ENCODE results near the gene CDH12.
"Not testable (repeated sequence)": the region's sequence is repeated elsewhere in the genome, so short reads cannot be mapped to it uniquely, and the experiment has no call there.

The CDH12 gene

DNA sequence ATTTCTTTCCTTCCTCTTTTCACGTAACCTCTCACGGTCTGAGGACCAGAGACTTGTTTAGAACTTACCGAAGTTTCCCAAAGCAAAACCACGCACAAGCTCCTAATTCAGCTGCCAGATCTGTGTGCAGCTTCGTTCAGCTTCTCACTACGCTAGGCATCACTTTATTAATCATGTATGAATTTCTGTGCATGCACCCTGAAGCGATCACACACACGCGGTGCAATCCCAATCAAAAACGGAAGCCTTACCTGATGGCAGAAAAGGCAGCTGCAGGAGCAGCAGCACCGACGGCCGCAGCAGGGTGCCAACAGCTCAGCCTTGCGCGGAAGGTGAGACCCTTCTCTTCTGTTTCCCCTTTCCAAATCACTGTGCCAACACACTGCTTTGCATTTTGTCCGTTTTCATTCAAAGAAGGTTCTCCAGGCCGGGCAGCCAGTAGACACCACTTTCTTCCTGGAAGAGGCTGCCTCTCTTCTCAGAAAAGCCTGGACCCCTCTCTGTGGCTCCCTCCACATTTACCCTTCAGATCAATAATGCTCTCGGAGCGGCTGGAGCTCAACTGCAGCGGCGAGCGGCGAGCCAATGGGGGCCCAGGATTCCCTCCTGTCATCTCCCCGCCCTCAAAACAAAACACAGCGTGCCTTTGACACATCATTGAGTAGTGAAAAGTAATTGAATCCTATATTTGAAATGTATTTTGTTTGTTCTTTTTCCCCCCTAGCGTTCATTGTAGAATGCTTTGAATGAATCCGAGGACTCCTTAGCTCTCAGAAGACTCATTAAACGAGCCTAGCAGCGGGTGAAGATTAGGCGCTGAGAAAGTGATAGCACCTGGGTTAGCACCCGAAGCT lies at the start of gene CDH12:
Gene CDH12, minus strand, starts transcription at position 538 of the 854 bp plus-strand sequence.
- no peak for DNase-seq

DNA sequence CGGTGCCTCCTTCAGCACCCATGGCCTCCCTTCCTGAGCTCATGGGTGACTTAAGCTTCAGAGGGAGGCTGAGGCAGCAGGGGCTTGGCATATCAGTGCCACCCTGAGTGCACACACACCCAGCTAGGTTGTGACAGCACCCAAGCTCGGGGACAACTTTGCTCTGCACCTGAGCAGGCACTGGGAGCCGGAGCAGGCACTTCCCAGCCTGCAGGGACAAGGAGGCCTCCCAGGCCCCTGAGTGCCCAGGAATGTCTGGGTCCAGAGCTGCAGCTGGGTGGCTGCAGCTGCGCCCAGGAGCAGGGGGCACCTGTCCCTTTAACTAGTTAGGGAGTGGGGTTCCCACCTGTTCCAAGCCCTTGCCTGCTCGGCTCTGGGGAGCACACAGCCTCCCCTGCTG lies 48.7 kb upstream of the CDH12 start:
- DNase-seq = no peak

DNA sequence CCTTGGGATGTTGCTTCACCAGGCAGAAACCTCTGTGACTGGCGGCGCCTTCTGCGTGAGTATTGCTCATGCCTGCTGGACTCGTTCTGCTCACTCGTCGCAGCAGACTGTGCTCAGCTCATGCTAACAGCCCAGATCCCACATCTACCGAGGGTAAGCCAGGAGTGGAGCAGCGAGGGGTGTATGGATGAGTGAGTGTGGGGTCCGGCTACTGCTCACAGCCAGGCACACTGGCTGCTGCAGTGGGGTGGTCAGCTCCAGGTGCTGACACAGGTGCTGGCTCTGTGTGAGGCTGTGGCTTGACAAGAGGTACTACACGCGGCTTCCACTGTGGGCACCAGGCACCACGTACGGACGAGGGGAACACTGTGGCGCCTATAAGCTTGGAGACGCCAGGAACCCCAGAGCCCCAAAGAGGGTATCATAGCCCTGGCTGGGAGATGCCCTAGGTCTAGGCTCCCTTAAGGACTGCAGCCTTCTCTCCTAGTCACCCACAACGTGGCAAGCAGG lies 47.7 kb upstream of the CDH12 start:
- no peak for DNase-seq

DNA sequence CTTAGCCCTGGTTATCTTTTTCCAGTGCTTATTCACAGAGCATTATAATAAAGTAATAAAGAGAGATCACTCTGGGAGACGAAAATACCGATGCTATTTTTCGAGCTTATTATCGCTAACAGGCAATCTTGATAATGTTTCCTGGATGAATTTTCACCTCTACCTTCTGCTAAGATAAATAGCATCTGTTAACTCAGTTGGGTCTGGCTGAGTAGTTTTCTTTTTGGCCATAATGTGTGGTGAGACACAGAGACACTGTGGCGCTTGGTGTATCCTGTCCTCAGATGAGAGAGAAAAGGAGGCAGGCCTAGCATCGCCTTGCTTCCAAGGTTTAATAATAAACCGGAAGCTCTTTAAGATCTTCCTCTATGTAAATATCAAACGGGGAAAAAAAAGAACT lies 46.2 kb upstream of the CDH12 start:
- no peak for DNase-seq

DNA sequence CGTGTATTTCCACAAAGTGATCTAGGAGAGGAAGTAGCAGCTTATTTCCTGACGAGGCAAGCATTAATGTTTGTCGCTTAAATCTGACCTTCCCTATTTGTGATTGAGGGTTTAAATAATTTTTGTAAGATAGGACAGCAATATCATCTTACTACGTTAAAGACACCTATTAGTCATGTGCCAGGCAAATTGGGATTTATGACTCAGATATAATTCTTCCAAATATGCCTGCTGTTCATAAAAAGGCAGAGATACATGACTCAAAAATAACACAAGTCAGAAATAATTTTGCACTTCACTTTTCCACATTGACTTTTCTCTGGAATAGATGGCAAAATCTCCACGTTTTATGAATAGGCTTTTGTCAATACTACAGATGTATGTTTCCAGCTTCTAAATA lies 43.0 kb upstream of the CDH12 start:
- no peak for DNase-seq

DNA sequence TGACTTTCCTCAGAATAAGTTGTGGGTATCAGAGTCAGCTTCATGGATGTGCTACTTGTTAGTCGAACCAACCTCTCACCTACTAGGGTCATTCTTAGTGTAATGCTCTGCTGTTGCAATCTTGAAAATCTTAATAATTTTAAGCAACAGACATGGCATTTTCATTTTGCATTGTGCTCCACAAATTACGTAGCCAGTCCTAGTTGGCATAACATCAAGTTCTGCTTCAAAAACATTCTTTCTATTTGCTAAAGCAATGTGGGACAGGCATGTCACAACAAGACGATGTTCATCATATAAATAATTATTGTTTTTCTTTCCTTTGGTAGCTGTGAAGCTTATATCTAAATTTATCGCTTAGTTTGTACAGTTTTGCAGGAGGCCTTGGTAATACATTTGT lies 39.3 kb upstream of the CDH12 start:
- DNase-seq = no peak

DNA sequence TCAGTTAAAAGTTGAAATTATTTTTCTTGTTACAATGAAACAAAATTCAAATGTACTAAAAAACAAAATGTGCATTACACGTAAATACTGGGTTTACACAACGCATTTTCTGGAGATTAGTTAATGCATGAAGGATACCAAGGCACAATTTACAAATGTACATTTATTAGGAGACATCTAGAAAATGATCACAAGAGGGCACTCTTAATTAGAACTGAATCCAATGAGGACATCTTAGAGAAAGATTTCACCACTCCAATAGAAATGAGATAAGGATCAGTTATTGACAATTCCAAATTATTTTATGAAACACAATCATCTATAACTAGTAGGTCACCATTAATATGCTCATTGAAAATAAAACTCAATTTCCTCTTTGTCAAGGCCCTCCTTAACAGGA lies 36.6 kb upstream of the CDH12 start:
- no peak for DNase-seq

DNA sequence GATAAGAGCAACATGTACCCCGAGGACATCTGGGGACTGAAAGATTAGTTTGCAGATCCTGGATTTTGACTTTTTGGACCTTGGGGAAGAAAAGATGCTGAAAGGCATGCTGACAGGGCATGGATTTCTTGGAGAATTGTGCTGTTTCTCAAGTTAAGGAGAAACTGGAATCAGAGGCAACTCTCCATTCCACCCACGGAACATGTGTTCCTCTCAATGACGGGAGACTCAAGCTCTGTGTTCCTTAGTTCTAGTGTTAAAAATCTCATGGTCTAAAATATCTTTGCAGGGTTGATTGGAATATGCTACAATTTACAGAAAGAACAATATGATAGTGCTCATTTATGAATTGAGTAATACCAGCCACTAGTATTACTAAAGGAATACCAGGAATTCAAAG lies 34.4 kb upstream of the CDH12 start:
- no peak for DNase-seq

DNA sequence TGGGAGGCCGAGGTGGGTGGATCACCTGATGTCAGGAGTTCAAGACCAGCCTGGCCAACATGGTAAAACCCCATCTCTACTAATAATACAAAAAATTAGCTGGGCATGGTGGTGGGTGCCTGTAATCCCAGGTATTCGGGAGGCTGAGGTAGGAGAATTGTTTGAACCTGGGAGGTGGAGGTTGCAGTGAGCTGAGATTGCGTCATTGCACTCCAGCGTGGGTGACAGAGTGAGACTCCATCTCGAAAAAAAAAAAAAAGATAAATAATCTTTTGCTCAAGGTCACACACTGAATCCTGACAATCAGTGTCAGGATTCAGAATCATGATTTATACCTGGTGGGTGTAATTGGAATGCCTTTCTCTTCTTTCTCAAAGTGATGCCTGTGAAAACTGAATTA lies 5.8 kb upstream of the CDH12 start:
- DNase-seq = not testable (repeated sequence)

DNA sequence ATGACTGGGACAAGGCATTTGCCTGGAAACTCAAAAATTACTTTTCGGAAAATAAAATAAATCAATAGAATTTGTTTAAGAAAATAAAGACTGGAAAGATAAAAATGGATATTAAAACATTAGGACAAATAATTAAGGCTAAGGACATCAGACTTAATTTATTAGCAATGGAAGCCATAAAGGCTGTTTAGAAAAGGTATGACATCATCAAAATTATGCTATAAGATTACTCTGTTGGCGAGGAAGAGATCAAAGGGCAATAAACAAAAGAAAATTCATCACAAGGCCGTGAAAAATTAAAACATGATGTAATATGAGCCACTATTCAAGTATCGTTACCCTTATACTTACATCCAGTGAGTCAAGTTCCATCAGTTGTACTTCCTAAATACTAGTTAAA lies 2.7 kb upstream of the CDH12 start:
- no peak for DNase-seq

DNA sequence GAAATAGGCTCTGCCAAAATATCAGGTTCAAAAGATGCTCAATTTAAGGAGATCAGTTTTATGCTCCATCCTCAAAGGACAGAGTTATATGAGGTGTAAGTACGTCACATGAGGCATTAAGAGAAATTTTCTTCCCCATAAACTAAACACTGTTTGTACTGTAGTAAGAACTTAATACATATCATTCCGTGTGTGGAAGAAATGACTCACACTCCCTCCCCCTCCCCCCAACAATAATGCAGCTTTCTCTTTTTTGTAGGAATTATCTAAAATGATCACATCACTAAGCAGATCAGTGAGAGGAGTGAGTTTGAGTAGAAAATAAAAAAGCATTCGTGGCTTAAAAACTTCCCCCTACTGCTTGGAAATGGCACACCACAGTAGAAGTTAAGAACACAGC lies 2.2 kb downstream of the CDH12 start:
- DNase-seq = no peak

DNA sequence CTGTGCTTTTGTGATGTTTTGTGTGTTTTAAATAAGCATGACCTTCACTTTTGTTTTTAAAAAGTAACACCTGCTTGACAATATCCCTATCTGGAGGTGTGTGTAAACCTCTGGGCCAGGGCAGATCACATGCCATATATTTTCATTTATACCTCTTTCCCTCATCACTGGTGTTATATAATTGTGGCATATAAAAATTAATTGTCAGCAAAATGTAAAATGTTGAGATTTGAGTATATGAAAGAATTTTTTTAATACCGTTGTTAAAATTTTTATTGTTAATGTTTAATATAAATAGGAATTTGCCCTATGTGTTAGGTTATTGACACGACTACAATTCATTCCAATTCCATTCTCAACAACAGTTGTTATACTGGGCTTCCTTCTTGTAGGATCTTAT lies 6.5 kb downstream of the CDH12 start:
- DNase-seq = no peak

DNA sequence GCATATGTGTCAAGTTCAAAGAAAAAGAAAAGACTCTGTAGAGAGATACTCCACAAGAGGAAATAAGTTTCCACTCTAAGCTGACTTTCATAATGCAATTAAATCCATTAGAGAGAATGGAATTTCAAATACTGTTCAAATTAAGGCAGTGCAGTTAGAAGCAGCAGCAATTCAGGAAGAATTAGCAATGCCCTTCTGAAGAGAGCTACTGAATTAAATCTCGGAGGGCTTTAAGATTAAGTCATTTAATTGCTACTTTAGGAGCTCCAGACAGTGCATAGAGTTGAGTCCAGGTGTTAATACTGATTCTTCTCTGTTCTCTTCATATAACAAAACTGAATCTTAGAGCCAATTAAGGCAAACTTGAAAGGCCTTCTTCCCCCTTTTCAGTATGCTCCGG lies 8.5 kb downstream of the CDH12 start:
- no peak for DNase-seq

DNA sequence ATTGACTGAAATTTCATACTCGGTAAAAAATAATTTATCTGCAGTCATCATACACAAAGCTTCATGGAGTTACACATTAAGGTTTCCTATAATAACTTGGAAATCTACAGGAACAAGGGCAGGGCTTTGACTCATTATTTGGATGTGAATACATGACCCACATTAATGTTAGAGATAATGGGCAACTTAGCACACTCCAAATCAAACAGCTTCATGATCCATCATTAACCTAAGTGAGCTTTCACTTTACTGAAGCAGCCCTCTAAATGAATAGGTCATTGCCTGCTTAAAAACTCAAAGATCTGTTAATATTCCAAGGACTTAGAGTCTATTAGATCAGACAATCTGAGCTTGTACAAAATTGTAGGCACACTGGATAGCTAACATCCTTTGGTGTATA lies 9.0 kb downstream of the CDH12 start:
- no peak for DNase-seq

DNA sequence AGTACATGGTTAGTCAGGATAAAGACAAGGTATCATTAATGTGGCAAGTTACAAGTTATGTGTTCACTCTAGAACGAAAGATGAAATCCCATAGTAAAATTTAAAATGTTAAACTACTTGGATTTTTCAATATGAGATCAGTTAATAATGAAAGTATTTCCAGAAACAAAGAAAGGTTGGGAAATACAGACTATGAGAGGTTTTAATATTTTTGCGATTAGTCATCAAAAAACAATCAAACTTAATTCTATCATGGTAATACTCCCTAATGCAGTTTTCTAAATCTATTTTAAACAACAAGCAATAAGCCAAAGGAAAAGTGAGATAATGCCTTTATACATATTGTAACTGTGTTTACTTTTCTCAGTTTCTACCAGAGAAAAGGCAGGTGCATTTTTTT lies 10.6 kb downstream of the CDH12 start:
- DNase-seq = no peak

DNA sequence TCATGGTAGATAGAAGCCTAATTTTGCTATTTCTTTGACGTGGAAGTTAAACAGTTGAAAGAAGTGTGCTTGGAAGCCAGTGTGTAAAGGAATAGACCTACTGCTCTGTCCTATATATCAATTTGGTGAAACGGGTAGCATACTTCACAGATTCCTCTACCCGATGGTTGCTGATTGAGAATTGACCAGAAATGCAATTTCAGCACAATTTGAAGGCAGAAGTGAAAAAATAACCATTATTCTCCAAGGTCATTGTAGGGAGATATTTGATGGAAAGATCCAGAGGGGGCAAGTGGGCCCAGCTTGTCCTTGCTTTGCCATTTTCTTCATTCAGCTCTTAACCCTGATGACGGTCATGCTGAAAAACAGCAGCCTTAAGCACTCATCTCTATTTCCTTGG lies 15.3 kb downstream of the CDH12 start:
- no peak for DNase-seq

DNA sequence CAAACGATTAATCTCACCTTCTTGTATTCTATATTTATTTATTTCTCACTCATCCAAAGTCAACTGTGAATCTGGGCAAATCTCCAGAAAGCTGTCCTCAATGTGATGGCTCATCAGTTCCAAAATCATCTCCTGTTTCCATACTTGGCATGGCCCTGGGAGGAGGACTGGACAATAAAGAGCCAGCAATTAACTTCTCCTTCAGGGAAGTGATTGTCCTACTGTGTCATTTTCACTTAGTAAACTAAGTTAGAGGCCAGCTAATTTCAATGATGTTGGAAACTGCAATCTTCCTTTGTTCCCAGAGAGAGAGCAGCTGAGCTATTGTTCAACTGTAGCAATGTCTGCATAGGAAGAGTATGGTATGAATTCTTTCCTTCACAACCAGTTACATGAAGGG lies 17.5 kb downstream of the CDH12 start:
- no peak for DNase-seq

DNA sequence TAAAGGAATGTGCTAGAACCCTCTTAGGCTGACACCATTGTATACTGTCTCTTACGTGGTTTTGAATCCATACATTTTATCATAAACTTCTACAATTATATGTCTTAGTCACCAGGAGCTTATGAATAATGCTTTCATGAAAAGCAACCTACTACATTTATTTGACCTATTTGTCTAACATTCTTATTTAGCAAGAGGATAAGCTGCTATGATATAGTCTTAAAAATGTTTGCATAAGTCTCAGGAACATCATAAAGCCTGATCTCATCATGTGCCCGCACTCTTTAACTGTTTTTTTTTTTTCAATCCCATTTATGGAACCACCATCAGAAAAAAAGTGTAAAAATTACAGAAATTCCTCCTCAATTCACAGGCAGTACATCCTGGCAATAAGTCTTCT lies 59.7 kb downstream of the CDH12 start:
- no peak for DNase-seq

DNA sequence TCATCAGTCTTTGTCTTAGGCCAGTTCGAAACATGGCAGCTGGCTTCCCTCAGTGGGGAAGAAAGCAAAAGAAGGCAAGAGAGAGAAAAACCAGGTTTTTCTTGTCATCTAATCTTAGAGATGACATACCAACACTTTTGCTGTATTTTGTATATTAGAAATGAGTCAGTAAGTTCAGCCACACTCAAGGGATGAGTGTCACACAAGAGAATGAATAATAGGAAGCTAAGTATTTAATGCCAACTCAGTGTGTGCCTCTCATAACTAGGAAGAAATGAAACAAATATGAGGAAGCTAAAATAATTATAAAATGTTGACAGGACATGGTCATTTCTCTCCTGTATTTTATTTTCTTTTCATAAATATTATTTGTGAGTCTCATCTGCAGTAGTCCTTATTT lies 65.3 kb downstream of the CDH12 start:
- no peak for DNase-seq

DNA sequence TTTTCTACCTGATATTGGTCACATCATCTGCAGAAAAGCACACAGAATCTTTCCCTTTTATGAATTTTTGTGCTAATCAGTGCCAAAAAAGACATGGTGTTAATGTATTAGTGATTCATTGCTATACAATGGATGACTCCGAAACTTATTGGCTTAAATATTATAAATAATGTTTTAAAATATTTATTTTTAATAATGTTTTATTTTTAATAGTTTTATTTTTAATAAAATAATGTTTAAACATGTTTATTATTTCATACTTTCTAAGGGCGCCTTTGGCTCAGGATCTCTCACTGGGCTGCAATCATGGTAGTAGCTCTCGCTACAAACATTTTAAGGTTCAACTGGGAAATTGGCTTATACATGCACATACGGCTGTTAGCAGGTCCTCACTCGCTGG lies 65.7 kb downstream of the CDH12 start:
- no peak for DNase-seq

DNA sequence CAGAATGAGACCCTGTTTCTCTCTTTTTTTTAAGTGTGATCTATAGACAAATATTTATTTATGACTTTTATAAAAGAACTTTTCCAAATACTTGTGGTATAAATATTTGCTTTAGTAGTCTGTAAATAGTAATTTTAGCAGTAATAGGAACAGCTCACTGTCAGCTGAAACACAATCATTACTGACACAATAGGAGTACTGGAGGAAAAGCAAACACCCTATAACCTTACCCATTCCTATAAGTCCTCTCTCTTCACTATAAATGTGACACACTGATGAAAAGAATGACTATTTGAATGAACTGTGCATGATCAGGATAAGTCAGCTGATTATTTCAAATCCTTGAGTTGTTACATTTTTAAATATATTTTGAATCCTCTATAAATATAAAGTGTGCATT lies 72.4 kb downstream of the CDH12 start:
- DNase-seq = no peak

DNA sequence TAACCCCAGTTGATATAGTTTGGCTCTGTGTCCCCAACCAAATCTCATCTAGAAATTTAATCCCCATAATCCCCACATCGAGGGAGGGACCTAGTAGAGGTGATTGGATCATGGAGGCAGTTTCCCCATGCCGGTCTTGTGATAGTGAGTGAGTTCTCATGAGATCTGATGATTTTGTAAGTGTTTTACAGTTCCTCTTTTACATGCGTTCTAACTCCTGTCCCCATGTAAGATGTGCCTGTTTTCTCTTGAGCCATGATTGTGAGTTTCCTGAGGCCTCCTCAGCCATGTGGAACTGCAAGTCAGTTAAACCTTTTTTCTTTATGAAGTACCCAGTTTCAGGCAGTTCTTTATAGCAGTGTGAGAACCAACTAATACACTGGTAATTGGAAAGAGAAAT lies 73.6 kb downstream of the CDH12 start:
- DNase-seq = no peak

DNA sequence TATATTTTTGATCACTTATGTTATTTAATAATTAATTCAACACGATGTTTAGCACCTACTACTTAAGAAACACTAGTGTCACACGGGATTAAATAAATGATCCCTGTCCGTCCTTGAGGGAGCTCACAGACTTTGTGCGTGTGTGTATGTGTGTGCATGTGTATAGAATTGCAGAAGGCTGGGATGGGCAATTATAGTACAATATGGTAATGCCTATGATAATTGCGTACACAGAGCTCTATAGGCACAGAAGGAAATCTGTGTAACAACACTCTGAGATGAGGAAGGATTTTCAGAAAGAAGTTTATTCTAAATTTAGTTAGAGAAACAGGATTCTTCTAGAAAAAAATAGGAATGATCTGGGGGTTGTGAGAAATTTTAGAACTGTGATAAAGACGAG lies 76.9 kb downstream of the CDH12 start:
- no peak for DNase-seq

DNA sequence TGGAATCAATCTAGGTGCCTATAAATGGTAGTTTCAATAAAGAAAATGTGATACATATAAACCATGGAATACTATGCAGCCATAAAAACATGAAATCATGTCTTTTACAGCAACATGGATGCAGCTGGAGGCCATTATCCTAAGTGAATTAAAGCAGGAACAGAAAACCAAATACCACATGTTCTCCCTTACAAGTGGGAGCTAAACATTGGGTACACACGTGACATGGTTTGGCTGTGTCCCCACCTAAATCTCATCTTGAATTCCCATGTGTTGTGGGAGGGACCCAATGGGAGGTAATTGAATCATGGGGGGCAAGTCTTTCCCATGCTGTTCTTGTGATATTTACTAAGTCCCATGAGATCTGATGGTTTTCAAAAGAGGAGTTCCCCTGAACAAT lies 78.9 kb downstream of the CDH12 start:
- not testable (repeated sequence) for DNase-seq

DNA sequence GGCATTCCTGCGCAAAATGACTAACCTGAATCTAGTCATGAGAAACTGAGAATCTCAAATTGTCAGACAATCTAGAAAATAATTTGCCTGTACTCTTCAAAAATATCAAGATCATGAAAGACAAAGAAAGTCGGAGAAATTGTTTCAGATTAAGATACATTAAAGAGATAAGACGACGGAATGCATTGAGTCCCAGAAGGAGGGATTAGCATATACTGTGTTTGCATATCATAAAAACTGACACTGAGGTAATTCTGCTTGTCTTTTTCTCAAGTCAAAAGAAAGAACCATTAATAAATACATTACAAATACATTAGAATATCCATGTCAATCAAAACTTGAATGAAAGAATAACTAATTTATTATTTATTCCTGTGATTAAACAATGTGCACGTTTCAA lies 88.4 kb downstream of the CDH12 start:
- no peak for DNase-seq
